Neutrophil (primary cell): Measurements from ENCODE around the gene ARID4B.

Experiments
- H3K27ac ChIP-seq: fragments of 200-600 bp; sonication (generic); 2 replicates; pipeline ENCODE4 v1.5.1; 2016; ENCODE audit warnings: mild to moderate bottlenecking, moderate library complexity
- H3K27me3 ChIP-seq: fragments of 200-600 bp; sonication (generic); 2 replicates; pipeline ENCODE4 v1.6.0; 2016; ENCODE audit warnings: mild to moderate bottlenecking
- H3K36me3 ChIP-seq: fragments of 200-600 bp; sonication (generic); 2 replicates; pipeline ENCODE4 v1.5.1; 2017
- H3K4me1 ChIP-seq, 2 experiments: fragments of 200-600 bp in 1 of 2; sonication (generic) in 1 of 2; 1 replicate in 1 of 2; 2 replicates in 1 of 2; pipeline versions ENCODE4 v1.5.1 to v1.6.1; 2013 to 2016; ENCODE audit warnings: low read depth in 1 of 2, low read length in 1 of 2, mild to moderate bottlenecking in 1 of 2, moderate library complexity in 1 of 2; ENCODE audit not compliant: control insufficient read depth in 1 of 2, insufficient read depth in 1 of 2
- H3K4me3 ChIP-seq, 2 experiments: fragments of 200-600 bp in 1 of 2; sonication (generic) in 1 of 2; 1 replicate in 1 of 2; 2 replicates in 1 of 2; pipeline ENCODE4 v1.5.1; 2013 to 2016; ENCODE audit warnings: low read depth in 1 of 2, low read length in 1 of 2, mild to moderate bottlenecking in 1 of 2, moderate library complexity in 1 of 2
- H3K9me3 ChIP-seq: fragments of 200-600 bp; sonication (generic); 2 replicates; pipeline ENCODE4 v1.5.1; 2016
- CTCF ChIP-seq: fragments of 200-600 bp; sonication (generic); IDR thresholded peaks from 2 replicates; pipeline ENCODE4 v1.5.1; 2016; ENCODE audit warnings: antibody characterized with exemption

ARID4B gene

GRCh38 chr1:235158680-235159079, 169.3 kb downstream of the ARID4B start:
- Histone ChIP-seq H3K36me3 (peaks cover 24% of the 10 kb centered on the region), H3K4me1 (peaks cover 16 to 18% of the 10 kb centered on the region in 2 experiments)
- no peak for TF ChIP-seq CTCF

GRCh38 chr1:235157150-235157549, 170.8 kb downstream of the ARID4B start:
- H3K9me3 ChIP-seq, result no peaks in the 10 kb centered on the region
- no peak for TF ChIP-seq CTCF
- H3K36me3 ChIP-seq, result peaks cover 38% of the 10 kb centered on the region
- no peaks in the 10 kb centered on the region for H3K27me3 ChIP-seq
- no peak overlapping the region for H3K4me3 ChIP-seq
- H3K4me1 ChIP-seq, result peaks cover 16 to 18% of the 10 kb centered on the region in 2 experiments
- no peak overlapping the region for H3K27ac ChIP-seq

More at GRCh38 chr1:235158680-235159079, 169.3 kb downstream of the ARID4B start:
- H3K27me3 ChIP-seq, result no peaks in the 10 kb centered on the region
- no peaks in the 10 kb centered on the region for H3K9me3 ChIP-seq
- no peak overlapping the region for H3K27ac ChIP-seq
- H3K4me3 ChIP-seq, result no peak overlapping the region

- Histone ChIP-seq H3K27me3 (no peaks in the 10 kb centered on the region), H3K9me3 (no peaks in the 10 kb centered on the region), H3K36me3 (peaks cover 42% of the 10 kb centered on the region), H3K4me3 (no peak overlapping the region), H3K27ac (no peak overlapping the region), H3K4me1 (peaks cover 13 to 15% of the 10 kb centered on the region in 2 experiments)
- TF ChIP-seq CTCF, result no peak
Observed at GRCh38 chr1:235156740-235157139, 171.2 kb downstream of the ARID4B start.

- TF ChIP-seq CTCF, result no peak
- H3K4me3 ChIP-seq, result no peak overlapping the region
- peaks cover 10 to 11% of the 10 kb centered on the region in 2 experiments for H3K4me1 ChIP-seq
- no peak overlapping the region for H3K27ac ChIP-seq
- H3K27me3 ChIP-seq, result no peaks in the 10 kb centered on the region
- H3K9me3 ChIP-seq, result no peaks in the 10 kb centered on the region
- peaks cover 47% of the 10 kb centered on the region for H3K36me3 ChIP-seq
Observed at GRCh38 chr1:235156265-235156664, 171.7 kb downstream of the ARID4B start.

- H3K36me3 ChIP-seq, result peaks cover 74% of the 10 kb centered on the region
- TF ChIP-seq CTCF, result no peak
- H3K4me1 ChIP-seq, result no peaks in the 10 kb centered on the region
- H3K9me3 ChIP-seq, result no peaks in the 10 kb centered on the region
- H3K4me3 ChIP-seq, result no peak overlapping the region
- no peaks in the 10 kb centered on the region for H3K27me3 ChIP-seq
- no peak overlapping the region for H3K27ac ChIP-seq
Observed at GRCh38 chr1:235152235-235152634, 175.7 kb downstream of the ARID4B start.

- no peak overlapping the region for H3K27ac ChIP-seq
- no peak for TF ChIP-seq CTCF
- H3K4me3 ChIP-seq, result no peak overlapping the region
- H3K4me1 ChIP-seq, result no peaks in the 10 kb centered on the region
- peaks cover 74% of the 10 kb centered on the region for H3K36me3 ChIP-seq
- H3K27me3 ChIP-seq, result no peaks in the 10 kb centered on the region
- no peaks in the 10 kb centered on the region for H3K9me3 ChIP-seq
Observed at GRCh38 chr1:235151033-235151432, 176.9 kb downstream of the ARID4B start.
